GM12878 (cell line): Measurements from ENCODE around the gene PALLD. TPM values are rescaled to one million over a fixed set of nuclear protein-coding genes. Genes with fewer than 3 reads are reported as not detected.

Experiments used
- ATAC-seq: fragments of 200-7000 bp; cut with Tn5 transposase; 3 replicates; pipeline ENCODE4 v1.9.1; 2020; ENCODE audit warnings: mild to moderate bottlenecking, moderate library complexity
- BruUV-seq: library from RNA; stranded (reverse); fragments of 400-500 nt; replicated peaks from 2 replicates; lab custom pipeline; 2021; lab: Mats Ljungman, UMichigan
- CTCF ChIA-PET: fragments of 300-600 bp; sonication (Branson Sonifier 250); formaldehyde crosslinking; extraction: SDS; loops from one replicate; lab custom pipeline; 2021; ENCODE audit warnings: inconsistent platforms; lab: Yijun Ruan, JAX
- POLR2A ChIA-PET: fragments of 350-600 bp; formaldehyde crosslinking; extraction: SDS; loops from one replicate; lab custom pipeline; 2021; ENCODE audit warnings: inconsistent platforms; lab: Charles Lee
- RAD21 ChIA-PET: fragments of 300-600 bp; sonication (Branson Sonifier 250); formaldehyde crosslinking; loops from one replicate; lab custom pipeline; 2023; ENCODE audit warnings: antibody characterized with exemption; ENCODE audit not compliant: unreplicated experiment; lab: Charles Lee
- SMC1A ChIA-PET: fragments of 300-600 bp; sonication (Branson Sonifier 250); formaldehyde crosslinking; loops from one replicate; lab custom pipeline; 2023; ENCODE audit not compliant: unreplicated experiment, uncharacterized antibody; lab: Charles Lee
- DNase-seq: peaks from one replicate; pipeline ENCODE4 v3.0.0-alpha.2; 2011; ENCODE audit warnings: low read depth, low spot score
- FAIRE-seq: peaks from 3 replicates; lab custom pipeline; 2011; peaks lifted over from hg19 to GRCh38; lab: Jason Lieb, UNC
- H2AFZ ChIP-seq: 2 replicates; pipeline ENCODE4 v1.6.0; 2011; ENCODE audit warnings: low read depth, low read length, control low read depth; ENCODE audit not compliant: control insufficient read depth
- H3K27ac ChIP-seq: 2 replicates; pipeline ENCODE4 v1.5.1; 2011; ENCODE audit warnings: control low read depth; ENCODE audit not compliant: control insufficient read depth, insufficient read depth
- H3K27me3 ChIP-seq, 2 experiments: replicated peaks in 1 of 2; 2 replicates each; pipeline versions ENCODE4 v1.6.0 to v1.6.1; 2011; ENCODE audit warnings: low read length in 1 of 2; ENCODE audit not compliant: control insufficient read depth in 2 of 2, insufficient read depth in 2 of 2
- H3K36me3 ChIP-seq, 2 experiments: 2 replicates each; pipeline ENCODE4 v1.5.1; 2011; ENCODE audit warnings: low read length in 1 of 2; ENCODE audit not compliant: control insufficient read depth in 2 of 2, insufficient read depth in 2 of 2
- H3K4me1 ChIP-seq: 2 replicates; pipeline ENCODE4 v1.6.1; 2011; ENCODE audit warnings: mild to moderate bottlenecking, low read length, moderate library complexity, mixed read lengths; ENCODE audit not compliant: control insufficient read depth, insufficient read depth
- H3K4me2 ChIP-seq: 2 replicates; pipeline ENCODE4 v1.6.0; 2011; ENCODE audit warnings: control low read depth; ENCODE audit not compliant: control insufficient read depth, insufficient read depth
- H3K4me3 ChIP-seq: fragments of 200-600 bp; sonication (generic); 2 replicates; pipeline ENCODE4 v1.5.1; 2016
- H3K79me2 ChIP-seq: 2 replicates; pipeline ENCODE4 v1.6.0; 2011; ENCODE audit warnings: low read length; ENCODE audit not compliant: control insufficient read depth, insufficient read depth
- H3K9ac ChIP-seq: 2 replicates; pipeline ENCODE4 v1.8.0; 2011; ENCODE audit warnings: low read length, control low read depth, mixed read lengths; ENCODE audit not compliant: control insufficient read depth, insufficient read depth
- H3K9me3 ChIP-seq: replicated peaks from 3 replicates; pipeline ENCODE4 v1.5.1; 2011; ENCODE audit warnings: mild to moderate bottlenecking, low read length; ENCODE audit not compliant: control insufficient read depth, insufficient read depth
- H4K20me1 ChIP-seq: 2 replicates; pipeline ENCODE4 v1.6.0; 2011; ENCODE audit not compliant: control insufficient read depth, insufficient read depth
- CHD2 ChIP-seq: IDR thresholded peaks from 2 replicates; pipeline ENCODE4 v1.6.1; 2011; ENCODE audit warnings: low read depth, low read length, improper control_type of control experiment, borderline replicate concordance
- CHD4 ChIP-seq: fragments of 200-600 bp; sonication (generic); IDR thresholded peaks from 2 replicates; pipeline ENCODE4 v1.6.1; 2016; ENCODE audit warnings: mild to moderate bottlenecking
- EED ChIP-seq: sonication (generic); IDR thresholded peaks from 2 replicates; pipeline ENCODE4 v1.6.1; 2016; ENCODE audit warnings: antibody characterized with exemption, low read depth
- IKZF1 ChIP-seq: fragments of 450-650 bp; conservative IDR thresholded peaks from 2 replicates; pipeline ENCODE4 v1.6.1; 2017; ENCODE audit warnings: antibody characterized with exemption, mild to moderate bottlenecking
- IKZF2 ChIP-seq, 2 experiments: fragments of 450-650 bp; IDR thresholded peaks; 2 replicates each; pipeline ENCODE4 v1.6.1; 2017; ENCODE audit warnings: mild to moderate bottlenecking in 2 of 2, moderate library complexity in 2 of 2
- KLF5 ChIP-seq: fragments of 450-650 bp; IDR thresholded peaks from 2 replicates; pipeline ENCODE4 v1.6.1; 2014; ENCODE audit warnings: mild to moderate bottlenecking; ENCODE audit not compliant: partially characterized antibody
- MXI1 ChIP-seq: fragments of 150-350 bp; IDR thresholded peaks from 2 replicates; pipeline ENCODE4 v1.6.1; 2011; ENCODE audit warnings: low read depth, mild to moderate bottlenecking, inconsistent platforms, low read length, improper control_type of control experiment
- NFYA ChIP-seq: IDR thresholded peaks from 2 replicates; pipeline ENCODE4 v1.6.1; 2011; ENCODE audit warnings: low read depth, mild to moderate bottlenecking, low read length, improper control_type of control experiment, borderline replicate concordance
- RAD21 ChIP-seq: IDR thresholded peaks from 2 replicates; pipeline ENCODE4 v1.6.1; 2011; ENCODE audit warnings: mild to moderate bottlenecking, low read depth, low read length, moderate library complexity; ENCODE audit not compliant: insufficient read depth
- RCOR1 ChIP-seq: conservative IDR thresholded peaks from 2 replicates; pipeline ENCODE4 v1.6.1; 2012; ENCODE audit warnings: low read depth, low read length, improper control_type of control experiment
- SIN3A ChIP-seq: IDR thresholded peaks from 2 replicates; pipeline ENCODE4 v1.6.1; 2012; ENCODE audit warnings: low read depth, low read length, improper control_type of control experiment
- SMAD1 ChIP-seq: fragments of 450-650 bp; IDR thresholded peaks from 2 replicates; pipeline ENCODE4 v1.6.1; 2018; ENCODE audit warnings: mild to moderate bottlenecking, low read depth; ENCODE audit not compliant: partially characterized antibody
- SMAD5 ChIP-seq: IDR thresholded peaks from 2 replicates; pipeline ENCODE4 v1.6.1; 2016; ENCODE audit warnings: antibody characterized with exemption, low read depth
- WGBS: methylation state at CpG from one replicate; pipeline ENCODE4 v1.1.6; 2016; ENCODE audit warnings: low lambda C conversion rate; ENCODE audit not compliant: insufficient replicate concordance, insufficient coverage; ENCODE audit errors: missing lambda C conversion rate; 5-methylcytosine and 5-hydroxymethylcytosine counted together
- in situ Hi-C: fragments of 300-500 bp; cut with MboI; formaldehyde crosslinking; loops from 9 replicates; pipeline ENCODE4 v1.14.3; 2018; ENCODE audit warnings: mixed read lengths
- intact Hi-C: fragments of 100-400 bp; cut with micrococcal nuclease; formaldehyde crosslinking; loops from one replicate; pipeline ENCODE4 v1.14.2; 2022; ENCODE audit not compliant: unreplicated experiment
- polyA plus RNA-seq, 11 experiments: library from polyadenylated mRNA; depleted of rRNA in 4 of 11; unstranded in 6 of 11; stranded (reverse) in 5 of 11; fragments of >200 nt; fragmentation: Nextera tagmentation in 4 of 11; fragmentation: Illumina TruSeq in 1 of 11; extraction: Ambion mirVana in 4 of 11; extraction: Trizol in 1 of 11; gene quantifications; 1 replicate in 1 of 11; 2 replicates in 10 of 11; pipeline versions ENCODE4 v1.2.1 to v1.2.3, GENCODE V29; 2011 to 2016; ENCODE audit warnings: inconsistent platforms in 2 of 11, missing spikeins in 2 of 11, low read depth in 1 of 11
- total RNA-seq, 4 experiments: library from RNA; depleted of rRNA in 3 of 4; stranded (reverse); fragments of >200 nt in 3 of 4; fragmentation: Illumina TruSeq in 1 of 4; extraction: Trizol in 1 of 4; gene quantifications; 2 replicates each; pipeline versions ENCODE4 v1.2.1 to v1.2.3, GENCODE V29; 2013 to 2021
- TF ChIP-seq, protein P1 (sequence below): fragments of 450-650 bp; formaldehyde crosslinking; IDR thresholded peaks from 2 replicates; pipeline ENCODE4 v1.4.0; 2020; ENCODE audit warnings: mild to moderate bottlenecking, moderate library complexity
- TF ChIP-seq, protein P2 (sequence below): fragments of 450-650 bp; IDR thresholded peaks from 2 replicates; pipeline ENCODE4 v1.6.1; 2016; ENCODE audit warnings: mild to moderate bottlenecking, moderate library complexity, borderline replicate concordance

Gene PALLD
- total and polyA plus RNA-seq, 10 of the 15 experiments (the other 5 are each of a cell fraction or from before 2014, with no cell fraction given): 1.0 to 7.7 (median 1.7) TPM

DNA sequence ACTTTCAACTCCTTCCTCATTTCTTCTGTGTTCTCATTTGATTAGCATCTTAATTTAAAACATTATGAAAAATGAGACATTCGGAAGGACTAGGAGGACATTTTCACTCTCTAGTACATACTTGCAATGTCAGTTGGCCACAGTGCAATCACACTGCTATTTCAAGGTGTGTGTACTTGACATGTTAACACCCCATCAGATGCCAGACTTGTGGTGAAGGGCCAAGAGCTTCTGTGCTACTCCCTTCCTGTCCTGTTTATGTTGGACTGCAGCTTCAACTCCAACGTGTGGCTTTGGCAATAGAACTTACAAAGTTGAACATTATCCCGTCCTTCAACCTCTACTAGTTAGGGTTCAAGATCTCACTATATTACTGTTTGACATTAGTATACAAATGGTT is 221.0 kb downstream of the PALLD start (continued):
- TF ChIP-seq IKZF1: 0 out of 2 replicates have a peak, but pooled peaks have one; percentile 41
- TF ChIP-seq CHD4: no peak
- TF ChIP-seq CHD2: 0 out of 2 replicates have a peak, but pooled peaks have one; percentile 22

DNA sequence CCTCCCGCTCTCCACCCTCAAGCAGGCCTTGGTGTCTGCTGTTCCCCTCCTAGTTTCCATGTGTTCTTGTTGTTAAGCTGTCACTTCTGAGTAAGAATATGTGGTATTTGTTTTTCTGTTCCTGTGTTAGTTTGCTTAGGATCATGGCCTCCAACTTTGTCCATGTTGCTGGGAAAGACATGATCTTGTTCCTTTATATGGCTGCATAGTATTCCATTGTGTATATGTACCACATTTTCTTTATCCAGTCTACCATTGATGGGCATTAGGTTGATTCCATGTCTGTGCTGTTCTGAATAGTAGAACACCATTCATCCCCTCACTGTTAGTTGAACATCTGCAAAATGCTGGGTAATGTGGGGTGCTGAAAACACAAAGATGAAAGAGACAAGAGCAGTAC is 222.9 kb downstream of the PALLD start:
- H3K9ac ChIP-seq: no peak overlapping the region
- SMC1A ChIA-PET: interaction anchor here (2.9 kb wide), 1 partner anchor 8 kb away, joined by 30 read pairs; no protein-coding TSS in a partner anchor
- in situ Hi-C loops (no loop called here), intact Hi-C loops (loop anchor here (5.0 to 10.0 kb wide), 2 partner anchors 133 to 535 kb away; no protein-coding TSS in a partner anchor)
- BruUV-seq: no TSS peak
- H3K79me2 ChIP-seq: no peaks in the 10 kb centered on the region
- no peaks in the 10 kb centered on the region for H3K27me3 ChIP-seq
- H3K4me2 ChIP-seq: no peak overlapping the region
- H4K20me1 ChIP-seq: no peaks in the 10 kb centered on the region
- DNase-seq (no peak), FAIRE-seq (no peak), ATAC-seq (no peak)
- H3K4me1 ChIP-seq: no peaks in the 10 kb centered on the region
- no peaks in the 10 kb centered on the region for H3K9me3 ChIP-seq
- RAD21 ChIA-PET: no interaction called here
- no peak overlapping the region for H3K4me3 ChIP-seq
- CTCF ChIA-PET: interaction anchor here (0.9 to 2.6 kb wide), 2 partner anchors 8 to 64 kb away, joined by 3 to 38 read pairs; no protein-coding TSS in a partner anchor
- no peak overlapping the region for H3K27ac ChIP-seq
- H2AFZ ChIP-seq: no peak overlapping the region
- H3K36me3 ChIP-seq: no peaks in the 10 kb centered on the region
- WGBS: 0% methylated on average over 1 of the region's 1 CpG
- POLR2A ChIA-PET: no interaction called here
- TF ChIP-seq RCOR1 (no peak), SMAD1 (no peak), KLF5 (no peak), IKZF2 (IDR thresholded peaks at IDR 0.05) (no peak), NFYA (no peak), RAD21 (no peak), SMAD5 (no peak), IKZF1 (no peak), MXI1 (no peak), SIN3A (no peak), EED (no peak)
- TF ChIP-seq, protein P1, sequence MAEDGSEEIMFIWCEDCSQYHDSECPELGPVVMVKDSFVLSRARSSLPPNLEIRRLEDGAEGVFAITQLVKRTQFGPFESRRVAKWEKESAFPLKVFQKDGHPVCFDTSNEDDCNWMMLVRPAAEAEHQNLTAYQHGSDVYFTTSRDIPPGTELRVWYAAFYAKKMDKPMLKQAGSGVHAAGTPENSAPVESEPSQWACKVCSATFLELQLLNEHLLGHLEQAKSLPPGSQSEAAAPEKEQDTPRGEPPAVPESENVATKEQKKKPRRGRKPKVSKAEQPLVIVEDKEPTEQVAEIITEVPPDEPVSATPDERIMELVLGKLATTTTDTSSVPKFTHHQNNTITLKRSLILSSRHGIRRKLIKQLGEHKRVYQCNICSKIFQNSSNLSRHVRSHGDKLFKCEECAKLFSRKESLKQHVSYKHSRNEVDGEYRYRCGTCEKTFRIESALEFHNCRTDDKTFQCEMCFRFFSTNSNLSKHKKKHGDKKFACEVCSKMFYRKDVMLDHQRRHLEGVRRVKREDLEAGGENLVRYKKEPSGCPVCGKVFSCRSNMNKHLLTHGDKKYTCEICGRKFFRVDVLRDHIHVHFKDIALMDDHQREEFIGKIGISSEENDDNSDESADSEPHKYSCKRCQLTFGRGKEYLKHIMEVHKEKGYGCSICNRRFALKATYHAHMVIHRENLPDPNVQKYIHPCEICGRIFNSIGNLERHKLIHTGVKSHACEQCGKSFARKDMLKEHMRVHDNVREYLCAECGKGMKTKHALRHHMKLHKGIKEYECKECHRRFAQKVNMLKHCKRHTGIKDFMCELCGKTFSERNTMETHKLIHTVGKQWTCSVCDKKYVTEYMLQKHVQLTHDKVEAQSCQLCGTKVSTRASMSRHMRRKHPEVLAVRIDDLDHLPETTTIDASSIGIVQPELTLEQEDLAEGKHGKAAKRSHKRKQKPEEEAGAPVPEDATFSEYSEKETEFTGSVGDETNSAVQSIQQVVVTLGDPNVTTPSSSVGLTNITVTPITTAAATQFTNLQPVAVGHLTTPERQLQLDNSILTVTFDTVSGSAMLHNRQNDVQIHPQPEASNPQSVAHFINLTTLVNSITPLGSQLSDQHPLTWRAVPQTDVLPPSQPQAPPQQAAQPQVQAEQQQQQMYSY: no peak
- TF ChIP-seq, protein P2, sequence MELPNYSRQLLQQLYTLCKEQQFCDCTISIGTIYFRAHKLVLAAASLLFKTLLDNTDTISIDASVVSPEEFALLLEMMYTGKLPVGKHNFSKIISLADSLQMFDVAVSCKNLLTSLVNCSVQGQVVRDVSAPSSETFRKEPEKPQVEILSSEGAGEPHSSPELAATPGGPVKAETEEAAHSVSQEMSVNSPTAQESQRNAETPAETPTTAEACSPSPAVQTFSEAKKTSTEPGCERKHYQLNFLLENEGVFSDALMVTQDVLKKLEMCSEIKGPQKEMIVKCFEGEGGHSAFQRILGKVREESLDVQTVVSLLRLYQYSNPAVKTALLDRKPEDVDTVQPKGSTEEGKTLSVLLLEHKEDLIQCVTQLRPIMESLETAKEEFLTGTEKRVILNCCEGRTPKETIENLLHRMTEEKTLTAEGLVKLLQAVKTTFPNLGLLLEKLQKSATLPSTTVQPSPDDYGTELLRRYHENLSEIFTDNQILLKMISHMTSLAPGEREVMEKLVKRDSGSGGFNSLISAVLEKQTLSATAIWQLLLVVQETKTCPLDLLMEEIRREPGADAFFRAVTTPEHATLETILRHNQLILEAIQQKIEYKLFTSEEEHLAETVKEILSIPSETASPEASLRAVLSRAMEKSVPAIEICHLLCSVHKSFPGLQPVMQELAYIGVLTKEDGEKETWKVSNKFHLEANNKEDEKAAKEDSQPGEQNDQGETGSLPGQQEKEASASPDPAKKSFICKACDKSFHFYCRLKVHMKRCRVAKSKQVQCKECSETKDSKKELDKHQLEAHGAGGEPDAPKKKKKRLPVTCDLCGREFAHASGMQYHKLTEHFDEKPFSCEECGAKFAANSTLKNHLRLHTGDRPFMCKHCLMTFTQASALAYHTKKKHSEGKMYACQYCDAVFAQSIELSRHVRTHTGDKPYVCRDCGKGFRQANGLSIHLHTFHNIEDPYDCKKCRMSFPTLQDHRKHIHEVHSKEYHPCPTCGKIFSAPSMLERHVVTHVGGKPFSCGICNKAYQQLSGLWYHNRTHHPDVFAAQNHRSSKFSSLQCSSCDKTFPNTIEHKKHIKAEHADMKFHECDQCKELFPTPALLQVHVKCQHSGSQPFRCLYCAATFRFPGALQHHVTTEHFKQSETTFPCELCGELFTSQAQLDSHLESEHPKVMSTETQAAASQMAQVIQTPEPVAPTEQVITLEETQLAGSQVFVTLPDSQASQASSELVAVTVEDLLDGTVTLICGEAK: no peak
